Stomach smooth muscle (tissue), 2 donors: ENCODE measurements around the gene RAPH1.

Source experiments
- H3K27ac ChIP-seq: one replicate; pipeline ENCODE4 v1.7.0; 2013; ENCODE audit warnings: mild to moderate bottlenecking, low read length, inconsistent platforms
- H3K27me3 ChIP-seq, 2 donors: one replicate each; pipeline ENCODE4 v1.7.0; 2013; ENCODE audit warnings: low read length in 2 of 2; ENCODE audit not compliant: insufficient read depth in 2 of 2, control insufficient read depth in 1 of 2
- H3K36me3 ChIP-seq, 2 donors: one replicate each; pipeline ENCODE4 v1.7.0; 2013; ENCODE audit warnings: low read length in 2 of 2; ENCODE audit not compliant: control insufficient read depth in 2 of 2, insufficient read depth in 2 of 2
- H3K4me1 ChIP-seq: one replicate; pipeline ENCODE4 v1.7.0; 2013; ENCODE audit warnings: low read length; ENCODE audit not compliant: control insufficient read depth, insufficient read depth
- H3K4me3 ChIP-seq, 2 donors: one replicate each; pipeline ENCODE4 v1.7.0; 2013; ENCODE audit warnings: low read length in 2 of 2
- H3K9ac ChIP-seq, 2 donors: one replicate each; pipeline ENCODE4 v1.7.0; 2013; ENCODE audit warnings: low read length in 2 of 2, mild to moderate bottlenecking in 1 of 2
- H3K9me3 ChIP-seq, 2 donors: one replicate each; pipeline ENCODE4 v1.7.0; 2013; ENCODE audit warnings: low read length in 2 of 2; ENCODE audit not compliant: control insufficient read depth in 2 of 2
- donor health status: healthy.
- donor health status: Pancreatic carcinoma.

Gene RAPH1

DNA sequence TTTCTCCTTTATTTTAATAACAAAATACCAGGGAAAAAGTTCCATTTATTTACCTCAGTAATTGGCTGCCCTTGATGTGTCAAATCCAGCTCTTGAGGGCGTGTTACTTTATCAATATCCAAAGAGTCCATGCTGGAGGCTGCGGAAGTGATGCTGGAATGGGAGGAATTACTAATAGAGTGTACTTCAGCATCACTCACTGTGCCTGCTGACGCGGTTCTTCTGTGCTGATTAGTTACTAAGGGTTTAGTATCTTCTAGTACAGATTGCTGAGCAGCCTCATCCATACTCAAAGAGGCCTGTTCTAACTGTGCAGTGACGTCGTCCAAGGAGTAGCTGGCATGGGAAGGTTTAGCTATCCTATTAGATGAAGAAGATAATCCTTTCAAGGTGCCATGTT, 45.6 kb downstream of the RAPH1 start:
- Histone ChIP-seq H3K4me1 (no peaks in the 10 kb centered on the region), H3K9ac (no peak overlapping the region), H3K27me3 (no peaks in the 10 kb centered on the region), H3K4me3 (no peak overlapping the region), H3K9me3 (no peaks in the 10 kb centered on the region), H3K36me3 (peaks cover 3 to 6% of the 10 kb centered on the region in 2 donors), H3K27ac (no peak overlapping the region)

- H3K4me3 ChIP-seq: no peak overlapping the region
- no peaks in the 10 kb centered on the region for H3K27me3 ChIP-seq
- H3K4me1 ChIP-seq: no peaks in the 10 kb centered on the region
- H3K36me3 ChIP-seq: peaks cover under 1 to 3% of the 10 kb centered on the region in 2 donors
- H3K9ac ChIP-seq: no peak overlapping the region
- H3K27ac ChIP-seq: no peak overlapping the region
- H3K9me3 ChIP-seq: no peaks in the 10 kb centered on the region
Observed at GRCh38 chr2:203484266-203485112, 50.6 kb downstream of the RAPH1 start.

- H3K4me1 ChIP-seq: no peaks in the 10 kb centered on the region
- no peak overlapping the region for H3K4me3 ChIP-seq
- H3K36me3 ChIP-seq: peaks cover 0 to under 1% of the 10 kb centered on the region in 2 donors
- no peak overlapping the region for H3K9ac ChIP-seq
- no peak overlapping the region for H3K27ac ChIP-seq
- no peaks in the 10 kb centered on the region for H3K27me3 ChIP-seq
- no peaks in the 10 kb centered on the region for H3K9me3 ChIP-seq
Observed at GRCh38 chr2:203480623-203481022, 54.5 kb downstream of the RAPH1 start.

- Histone ChIP-seq H3K27me3 (no peaks in the 10 kb centered on the region), H3K36me3 (no peaks in the 10 kb centered on the region), H3K9ac (no peak overlapping the region), H3K4me1 (no peaks in the 10 kb centered on the region), H3K9me3 (no peaks in the 10 kb centered on the region), H3K27ac (no peak overlapping the region), H3K4me3 (no peak overlapping the region)
Observed at GRCh38 chr2:203476881-203477280, 58.2 kb downstream of the RAPH1 start.

GRCh38 chr2:203471323-203471722, 63.8 kb downstream of the RAPH1 start:
- H3K4me1 ChIP-seq: no peaks in the 10 kb centered on the region
- H3K36me3 ChIP-seq: no peaks in the 10 kb centered on the region
- no peaks in the 10 kb centered on the region for H3K27me3 ChIP-seq
- no peak overlapping the region for H3K9ac ChIP-seq
- H3K9me3 ChIP-seq: no peaks in the 10 kb centered on the region
- no peak overlapping the region for H3K4me3 ChIP-seq
- no peak overlapping the region for H3K27ac ChIP-seq

DNA sequence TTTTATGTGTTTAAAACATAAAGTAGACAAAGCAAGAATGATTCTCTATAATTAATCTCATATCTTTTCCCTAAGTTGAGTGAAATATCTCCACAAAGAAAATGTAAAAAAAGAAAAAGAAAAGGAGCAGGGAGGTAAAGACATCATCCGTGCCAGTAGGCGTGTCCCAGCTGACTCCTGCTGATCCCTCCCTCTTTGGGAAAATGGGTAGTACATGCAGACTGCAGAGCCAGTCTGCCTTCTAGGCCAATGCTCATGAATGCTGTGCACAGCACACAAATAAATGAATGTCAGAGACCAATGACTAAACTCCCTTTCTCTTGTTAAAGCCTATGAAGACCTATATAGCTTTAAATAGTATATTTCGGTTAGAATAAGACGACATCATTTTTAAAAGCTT, 64.7 kb downstream of the RAPH1 start:
- Histone ChIP-seq H3K9me3 (no peaks in the 10 kb centered on the region), H3K4me1 (no peaks in the 10 kb centered on the region), H3K27ac (no peak overlapping the region), H3K27me3 (no peaks in the 10 kb centered on the region), H3K9ac (no peak overlapping the region), H3K4me3 (no peak overlapping the region), H3K36me3 (no peaks in the 10 kb centered on the region)

DNA sequence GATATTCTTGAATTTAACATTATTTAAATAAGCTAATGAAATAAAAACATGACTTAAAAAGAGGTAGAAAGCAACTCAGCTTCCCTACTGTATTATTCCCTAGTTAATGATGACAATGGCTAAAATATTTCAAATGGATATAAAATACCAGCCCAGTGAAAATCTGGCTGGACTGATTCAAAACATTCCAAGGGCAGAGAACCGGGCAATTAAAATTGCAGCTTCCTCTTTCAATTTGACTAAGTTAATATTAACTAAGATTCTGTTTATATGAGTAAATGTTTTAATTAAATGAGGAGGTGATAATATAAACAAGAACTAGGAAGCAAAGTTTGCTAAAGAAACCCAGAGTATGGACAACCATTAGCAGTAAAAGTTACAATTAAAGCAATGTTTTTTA, 65.6 kb downstream of the RAPH1 start:
- no peaks in the 10 kb centered on the region for H3K9me3 ChIP-seq
- H3K36me3 ChIP-seq: no peaks in the 10 kb centered on the region
- H3K27ac ChIP-seq: no peak overlapping the region
- no peaks in the 10 kb centered on the region for H3K4me1 ChIP-seq
- no peak overlapping the region for H3K9ac ChIP-seq
- H3K4me3 ChIP-seq: no peak overlapping the region
- no peaks in the 10 kb centered on the region for H3K27me3 ChIP-seq

GRCh38 chr2:203463266-203463678, 71.8 kb downstream of the RAPH1 start:
- Histone ChIP-seq H3K9ac (no peak overlapping the region), H3K27ac (no peak overlapping the region), H3K4me3 (no peak overlapping the region), H3K4me1 (no peaks in the 10 kb centered on the region), H3K27me3 (no peaks in the 10 kb centered on the region), H3K9me3 (no peaks in the 10 kb centered on the region), H3K36me3 (peaks cover 2 to 7% of the 10 kb centered on the region in 2 donors)

DNA sequence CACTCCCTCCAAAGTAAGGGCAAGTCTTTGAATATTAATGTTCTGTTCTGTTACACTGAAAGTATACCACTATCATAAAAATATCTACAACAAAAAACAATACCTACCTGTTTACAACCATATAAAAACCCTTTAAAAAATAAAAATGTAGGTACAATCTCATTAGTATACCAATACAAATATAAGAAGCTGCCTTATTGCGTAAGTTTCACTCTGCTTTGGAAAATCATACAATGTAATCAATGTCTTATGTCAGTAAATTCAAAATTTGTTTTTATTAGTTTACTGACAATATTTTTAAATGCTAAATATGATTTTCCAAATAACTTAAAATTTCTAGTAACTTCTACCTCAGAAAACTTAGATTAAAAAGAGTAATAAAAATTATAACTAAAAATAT, 72.8 kb downstream of the RAPH1 start:
- Histone ChIP-seq H3K36me3 (peaks cover 2 to 7% of the 10 kb centered on the region in 2 donors), H3K9ac (no peak overlapping the region), H3K27me3 (no peaks in the 10 kb centered on the region), H3K27ac (no peak overlapping the region), H3K4me3 (no peak overlapping the region), H3K4me1 (no peaks in the 10 kb centered on the region), H3K9me3 (no peaks in the 10 kb centered on the region)

DNA sequence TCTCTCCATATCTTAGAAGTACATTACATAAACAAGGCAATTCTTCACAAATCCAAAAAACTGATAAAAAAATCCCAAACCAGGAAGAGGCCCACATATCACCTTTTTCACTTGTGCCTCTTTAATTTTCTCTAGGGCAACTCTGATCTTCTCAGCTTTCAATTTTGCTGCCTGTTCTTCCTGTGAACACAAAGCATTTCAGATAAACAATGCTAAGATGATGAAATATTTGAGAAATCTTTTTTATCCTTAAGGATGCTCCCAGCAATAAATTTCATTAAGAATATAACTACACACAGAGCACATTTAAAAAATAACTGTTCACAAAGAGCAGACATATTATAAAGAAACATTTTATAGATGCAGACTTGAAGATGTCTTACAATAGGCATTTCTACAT, 73.4 kb downstream of the RAPH1 start:
- Histone ChIP-seq H3K9ac (no peak overlapping the region), H3K27ac (no peak overlapping the region), H3K4me1 (no peaks in the 10 kb centered on the region), H3K4me3 (no peak overlapping the region), H3K27me3 (no peaks in the 10 kb centered on the region), H3K9me3 (no peaks in the 10 kb centered on the region), H3K36me3 (peaks cover 2 to 7% of the 10 kb centered on the region in 2 donors)

GRCh38 chr2:203455209-203455608, 79.9 kb downstream of the RAPH1 start:
- H3K36me3 ChIP-seq: peaks cover 2 to 11% of the 10 kb centered on the region in 2 donors
- H3K9me3 ChIP-seq: no peaks in the 10 kb centered on the region
- H3K27me3 ChIP-seq: no peaks in the 10 kb centered on the region
- H3K27ac ChIP-seq: no peak overlapping the region
- no peak overlapping the region for H3K4me3 ChIP-seq
- no peaks in the 10 kb centered on the region for H3K4me1 ChIP-seq
- H3K9ac ChIP-seq: no peak overlapping the region
